Endothelial cell of umbilical vein (primary cell): Measurements from ENCODE around the gene MAGI1.

ENCODE experiments used
- CTCF ChIP-seq, 2 donors: IDR thresholded peaks; 1 replicate in 1 of 2; 2 replicates in 1 of 2; pipeline ENCODE4 v1.5.1; 2011; ENCODE audit warnings: low read length in 2 of 2, mild to moderate bottlenecking in 2 of 2, moderate library complexity in 2 of 2, control low read depth in 1 of 2, inconsistent platforms in 1 of 2, low read depth in 1 of 2; ENCODE audit not compliant: insufficient read depth in 1 of 2; ENCODE audit errors: extremely low read depth in 1 of 2
- EZH2 ChIP-seq: IDR thresholded peaks from 2 replicates; pipeline ENCODE4 v1.6.1; 2012; ENCODE audit warnings: borderline replicate concordance, low read depth, mild to moderate bottlenecking, moderate library complexity, low read length, inconsistent platforms; ENCODE audit not compliant: severe bottlenecking
- FOS ChIP-seq: IDR thresholded peaks from 2 replicates; pipeline ENCODE4 v1.6.1; 2011; ENCODE audit warnings: mild to moderate bottlenecking, low read length, moderate library complexity, borderline replicate concordance; ENCODE audit not compliant: insufficient read depth
- GATA2 ChIP-seq: IDR thresholded peaks from 2 replicates; pipeline ENCODE4 v1.7.0; 2011; ENCODE audit warnings: low read depth, mild to moderate bottlenecking, moderate library complexity, mixed read lengths, low read length; ENCODE audit not compliant: insufficient read length, insufficient read depth
- MAX ChIP-seq: IDR thresholded peaks from 2 replicates; pipeline ENCODE4 v1.6.1; 2011; ENCODE audit not compliant: insufficient read depth, insufficient read length
- POLR2A ChIP-seq: IDR thresholded peaks from 2 replicates; pipeline ENCODE4 v1.6.1; 2012; ENCODE audit warnings: low read depth, mild to moderate bottlenecking, control low read depth, low read length
- POLR2AphosphoS5 ChIP-seq: IDR thresholded peaks from 2 replicates; pipeline ENCODE4 v1.6.1; 2012; ENCODE audit warnings: low read depth, mild to moderate bottlenecking, control low read depth, low read length, moderate library complexity; ENCODE audit not compliant: insufficient read depth

GRCh38 chr3:65584002-65584401, 454.7 kb downstream of the MAGI1 start:
- TF ChIP-seq CTCF (IDR thresholded peaks at IDR 0.05; ENCODE audit: extremely low read depth in 1 of 2, insufficient read depth in 1 of 2, low read depth in 1 of 2, low read length in 2 of 2) (no peak), MAX (no peak), EZH2 (no peak), POLR2AphosphoS5 (no peak), GATA2 (no peak), FOS (no peak), POLR2A (no peak)
